ENCODE results near the gene CCDC137.

DNA sequence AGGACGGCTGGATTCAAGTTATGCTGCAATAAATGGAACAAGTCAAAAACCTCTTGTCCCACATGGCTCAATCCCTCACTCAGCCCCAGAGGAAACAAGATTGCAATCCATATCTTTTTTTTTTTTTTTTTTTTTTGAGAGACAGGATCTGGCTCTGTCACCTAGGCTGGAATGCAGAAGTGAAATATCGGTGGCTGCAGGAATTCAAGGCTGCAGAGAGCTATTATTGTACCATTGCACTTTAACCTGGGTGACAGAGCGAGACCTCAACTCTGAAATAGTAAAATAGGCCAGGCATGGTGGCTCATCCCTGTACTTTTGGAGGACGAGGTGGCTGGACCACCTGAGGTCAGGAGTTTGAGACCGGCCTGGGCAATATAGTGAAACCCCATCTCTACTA, 7.5 kb upstream of the CCDC137 start:
- TF ChIP-seq, protein P1, sequence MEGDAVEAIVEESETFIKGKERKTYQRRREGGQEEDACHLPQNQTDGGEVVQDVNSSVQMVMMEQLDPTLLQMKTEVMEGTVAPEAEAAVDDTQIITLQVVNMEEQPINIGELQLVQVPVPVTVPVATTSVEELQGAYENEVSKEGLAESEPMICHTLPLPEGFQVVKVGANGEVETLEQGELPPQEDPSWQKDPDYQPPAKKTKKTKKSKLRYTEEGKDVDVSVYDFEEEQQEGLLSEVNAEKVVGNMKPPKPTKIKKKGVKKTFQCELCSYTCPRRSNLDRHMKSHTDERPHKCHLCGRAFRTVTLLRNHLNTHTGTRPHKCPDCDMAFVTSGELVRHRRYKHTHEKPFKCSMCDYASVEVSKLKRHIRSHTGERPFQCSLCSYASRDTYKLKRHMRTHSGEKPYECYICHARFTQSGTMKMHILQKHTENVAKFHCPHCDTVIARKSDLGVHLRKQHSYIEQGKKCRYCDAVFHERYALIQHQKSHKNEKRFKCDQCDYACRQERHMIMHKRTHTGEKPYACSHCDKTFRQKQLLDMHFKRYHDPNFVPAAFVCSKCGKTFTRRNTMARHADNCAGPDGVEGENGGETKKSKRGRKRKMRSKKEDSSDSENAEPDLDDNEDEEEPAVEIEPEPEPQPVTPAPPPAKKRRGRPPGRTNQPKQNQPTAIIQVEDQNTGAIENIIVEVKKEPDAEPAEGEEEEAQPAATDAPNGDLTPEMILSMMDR (IDR thresholded peaks at IDR 0.05; ENCODE audit: extremely low read depth in 1 of 2, insufficient read depth in 1 of 2, low read depth in 1 of 2, low read length in 2 of 2) = no peak
- TF ChIP-seq POLR2A (IDR thresholded peaks at IDR 0.05; ENCODE audit: low read depth, low read length) = no peak
- TF ChIP-seq POLR2AphosphoS5 (IDR thresholded peaks at IDR 0.05; ENCODE audit: insufficient read depth, low read depth, low read length) = no peak
- TF ChIP-seq EZH2 (IDR thresholded peaks at IDR 0.05; ENCODE audit: borderline replicate concordance, low read depth, low read length, severe bottlenecking) = no peak
- no peak for TF ChIP-seq MYC (IDR thresholded peaks at IDR 0.05; ENCODE audit: low read depth, low read length)
- TF ChIP-seq FOS (IDR thresholded peaks at IDR 0.05; ENCODE audit: borderline replicate concordance, insufficient read depth, low read length) = no peak
- no peak for TF ChIP-seq GATA2 (IDR thresholded peaks at IDR 0.05; ENCODE audit: insufficient read depth, insufficient read length, low read depth, low read length)
- TF ChIP-seq, protein P2, sequence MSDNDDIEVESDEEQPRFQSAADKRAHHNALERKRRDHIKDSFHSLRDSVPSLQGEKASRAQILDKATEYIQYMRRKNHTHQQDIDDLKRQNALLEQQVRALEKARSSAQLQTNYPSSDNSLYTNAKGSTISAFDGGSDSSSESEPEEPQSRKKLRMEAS (IDR thresholded peaks at IDR 0.05; ENCODE audit: insufficient read depth, insufficient read length) = no peak
